Osteoblast (primary cell): Measurements from ENCODE around the gene TEKT5. TPM values are rescaled to one million over a fixed set of nuclear protein-coding genes. Genes with fewer than 3 reads are reported as not detected.
"Not testable (repeated sequence)": the region's sequence is repeated elsewhere in the genome, so short reads cannot be mapped to it uniquely, and the experiment has no call there.

Experiments
- DNase-seq: peaks from one replicate; pipeline ENCODE4 v3.0.0; 2011; ENCODE audit warnings: low spot score, mixed read lengths; ENCODE audit not compliant: insufficient read length; ENCODE audit errors: missing footprints
- H2AFZ ChIP-seq: 2 replicates; pipeline ENCODE4 v1.6.0; 2011; ENCODE audit warnings: mild to moderate bottlenecking, low read length
- H3K27ac ChIP-seq: 2 replicates; pipeline ENCODE4 v1.5.1; 2011; ENCODE audit warnings: mild to moderate bottlenecking, low read depth, low read length, moderate library complexity
- H3K27me3 ChIP-seq: 2 replicates; pipeline ENCODE4 v1.6.0; 2012; ENCODE audit warnings: mild to moderate bottlenecking, control low read depth, inconsistent platforms, low read length, moderate library complexity; ENCODE audit not compliant: insufficient read depth
- H3K36me3 ChIP-seq: 2 replicates; pipeline ENCODE4 v1.5.1; 2011; ENCODE audit warnings: mild to moderate bottlenecking, low read length, control low read depth, moderate library complexity; ENCODE audit not compliant: insufficient read depth
- H3K4me1 ChIP-seq: 2 replicates; pipeline ENCODE4 v1.5.1; 2011; ENCODE audit warnings: mild to moderate bottlenecking, low read length, control low read depth, moderate library complexity; ENCODE audit not compliant: insufficient read depth
- H3K4me2 ChIP-seq: 2 replicates; pipeline ENCODE4 v1.6.0; 2011; ENCODE audit warnings: mild to moderate bottlenecking, low read length; ENCODE audit not compliant: insufficient read depth
- H3K4me3 ChIP-seq: fragments of 200-600 bp; sonication (generic); 3 replicates; pipeline ENCODE4 v1.5.1; 2012; ENCODE audit warnings: mild to moderate bottlenecking, low read length, inconsistent platforms; ENCODE audit not compliant: insufficient read depth
- H3K79me2 ChIP-seq: 2 replicates; pipeline ENCODE4 v1.6.0; 2012; ENCODE audit warnings: mild to moderate bottlenecking, low read length, control low read depth, inconsistent platforms; ENCODE audit not compliant: insufficient read depth
- H3K9me3 ChIP-seq: 2 replicates; pipeline ENCODE4 v1.5.1; 2011; ENCODE audit warnings: low read depth, low read length, control low read depth
- H4K20me1 ChIP-seq: 2 replicates; pipeline ENCODE4 v1.6.0; 2012; ENCODE audit warnings: mild to moderate bottlenecking, low read length, control low read depth; ENCODE audit not compliant: insufficient read depth
- CTCF ChIP-seq: IDR thresholded peaks from 2 replicates; pipeline ENCODE4 v1.5.1; 2011; ENCODE audit warnings: mild to moderate bottlenecking, low read depth, low read length, moderate library complexity; ENCODE audit errors: extremely low read depth
- total RNA-seq: library from RNA; depleted of rRNA; stranded (reverse); fragments of >200 nt; gene quantifications from 2 replicates; pipeline ENCODE4 v1.2.3, GENCODE V29; 2012

The TEKT5 gene
- total RNA-seq, 1 donor: 0.36 TPM

- Histone ChIP-seq H3K27ac (no peak overlapping the region), H3K4me2 (no peak overlapping the region), H2AFZ (no peak overlapping the region), H3K4me1 (no peaks in the 10 kb centered on the region), H3K27me3 (no peaks in the 10 kb centered on the region), H3K79me2 (no peaks in the 10 kb centered on the region), H3K9me3 (no peaks in the 10 kb centered on the region), H4K20me1 (no peaks in the 10 kb centered on the region), H3K36me3 (no peaks in the 10 kb centered on the region), H3K4me3 (no peak overlapping the region)
- no peak for TF ChIP-seq CTCF
- no peak for DNase-seq
These were observed 39.2 kb downstream of the TEKT5 start for GRCh38 chr16:10655415-10655977.

- Histone ChIP-seq H3K4me2 (no peak overlapping the region), H3K27ac (no peak overlapping the region), H4K20me1 (no peaks in the 10 kb centered on the region), H3K4me1 (no peaks in the 10 kb centered on the region), H3K36me3 (no peaks in the 10 kb centered on the region), H2AFZ (no peak overlapping the region), H3K9me3 (no peaks in the 10 kb centered on the region), H3K4me3 (no peak overlapping the region), H3K27me3 (no peaks in the 10 kb centered on the region), H3K79me2 (no peaks in the 10 kb centered on the region)
- no peak for TF ChIP-seq CTCF
- DNase-seq: no peak
These were observed 39.9 kb downstream of the TEKT5 start for GRCh38 chr16:10654592-10655414.

GRCh38 chr16:10652730-10653590, 41.8 kb downstream of the TEKT5 start:
- H3K27ac ChIP-seq: no peak overlapping the region
- no peak for DNase-seq
- no peaks in the 10 kb centered on the region for H3K79me2 ChIP-seq
- H3K4me1 ChIP-seq: no peaks in the 10 kb centered on the region
- H3K9me3 ChIP-seq: no peaks in the 10 kb centered on the region
- no peaks in the 10 kb centered on the region for H3K27me3 ChIP-seq
- H3K4me2 ChIP-seq: no peak overlapping the region
- no peak overlapping the region for H2AFZ ChIP-seq
- no peaks in the 10 kb centered on the region for H4K20me1 ChIP-seq
- H3K4me3 ChIP-seq: no peak overlapping the region
- no peaks in the 10 kb centered on the region for H3K36me3 ChIP-seq
- TF ChIP-seq CTCF: no peak

- DNase-seq, H3K4me1 ChIP-seq, H3K4me2 ChIP-seq, H3K27me3 ChIP-seq, H3K36me3 ChIP-seq, H3K9me3 ChIP-seq, H3K4me3 ChIP-seq, H2AFZ ChIP-seq, H3K27ac ChIP-seq, H4K20me1 ChIP-seq, H3K79me2 ChIP-seq: not testable (repeated sequence)
These were observed 45.6 kb downstream of the TEKT5 start for GRCh38 chr16:10649098-10649497.
